CD4-positive, alpha-beta T cell treated with Interleukin-6 for 4 hours (primary cell): ENCODE results near the gene DROSHA.
"Not testable (repeated sequence)": the region's sequence is repeated elsewhere in the genome, so short reads cannot be mapped to it uniquely, and the experiment has no call there.

ENCODE experiments used
- DNase-seq: peaks from one replicate; pipeline ENCODE4 v3.0.0-alpha.2; 2020; ENCODE audit warnings: mixed read lengths

Gene DROSHA

GRCh38 chr5:31415009-31415923, 116.6 kb downstream of the DROSHA start:
- DNase-seq = no peak

GRCh38 chr5:31413030-31413812, 118.7 kb downstream of the DROSHA start:
- no peak for DNase-seq

GRCh38 chr5:31412324-31412723, 119.6 kb downstream of the DROSHA start:
- no peak for DNase-seq

GRCh38 chr5:31410089-31410488, 121.8 kb downstream of the DROSHA start:
- no peak for DNase-seq

GRCh38 chr5:31408814-31409213, 123.1 kb downstream of the DROSHA start:
- no peak for DNase-seq

- no peak for DNase-seq
Measured at GRCh38 chr5:31407921-31408693, 123.8 kb downstream of the DROSHA start.

- DNase-seq = no peak
Measured at GRCh38 chr5:31404325-31404724, 127.6 kb downstream of the DROSHA start.

- no peak for DNase-seq
Measured at GRCh38 chr5:31401691-31402090, 130.2 kb downstream of the DROSHA start.

- DNase-seq = no peak
Measured at GRCh38 chr5:31397926-31398557, 133.9 kb downstream of the DROSHA start.

- no peak for DNase-seq
Measured at GRCh38 chr5:31396611-31397295, 135.1 kb downstream of the DROSHA start.

GRCh38 chr5:31395450-31396045, 136.3 kb downstream of the DROSHA start:
- not testable (repeated sequence) for DNase-seq

GRCh38 chr5:31393126-31393525, 138.8 kb downstream of the DROSHA start:
- DNase-seq = no peak

GRCh38 chr5:31392061-31392460, 139.8 kb downstream of the DROSHA start:
- no peak for DNase-seq

GRCh38 chr5:31390256-31390655, 141.6 kb downstream of the DROSHA start:
- DNase-seq = no peak

- no peak for DNase-seq
Measured at GRCh38 chr5:31385774-31386537, 145.9 kb downstream of the DROSHA start.

GRCh38 chr5:31383734-31384133, 148.2 kb downstream of the DROSHA start:
- no peak for DNase-seq

GRCh38 chr5:31382051-31382878, 149.6 kb downstream of the DROSHA start:
- DNase-seq = no peak

GRCh38 chr5:31381299-31381698, 150.6 kb downstream of the DROSHA start:
- no peak for DNase-seq

GRCh38 chr5:31380049-31380448, 151.8 kb downstream of the DROSHA start:
- DNase-seq = no peak

- no peak for DNase-seq
Measured at GRCh38 chr5:31378838-31379237, 153.1 kb downstream of the DROSHA start.
